ENCODE results near the gene S100A2.

The S100A2 gene

GRCh38 chr1:153608089-153608682 lies 42.5 kb upstream of the S100A2 start:
- Histone ChIP-seq H3K27me3 (ENCODE audit: control insufficient read depth in 1 of 2, insufficient read depth in 1 of 2, low read length in 2 of 2) (no peaks in the 10 kb centered on the region), H3K9ac (ENCODE audit: low read length) (peak overlapping the region; percentile 87), H3K4me2 (ENCODE audit: low read length, poor library complexity, severe bottlenecking) (peak overlapping the region; percentile 69), H2AK5ac (ENCODE audit: low read length, severe bottlenecking) (peak overlapping the region; percentile 95), H3K14ac (ENCODE audit: low read length in 2 of 2) (peak overlapping the region; percentile 37 to 49), H2BK15ac (ENCODE audit: low read depth, poor library complexity, severe bottlenecking) (no peak overlapping the region), H3K36me3 (ENCODE audit: control insufficient read depth in 1 of 2, insufficient read depth in 2 of 2, low read depth in 1 of 2, low read length in 2 of 2) (peaks cover 36 to 57% of the 10 kb centered on the region in 2 experiments), H3K4ac (ENCODE audit: low read depth in 1 of 2, low read length in 2 of 2) (peak overlapping the region; percentile 71 to 83), H2BK12ac (ENCODE audit: low read length in 2 of 2) (peak overlapping the region; percentile 14 to 88), H4K8ac (ENCODE audit: low read length) (peak overlapping the region; percentile 86), H3K4me1 (ENCODE audit: control insufficient read depth, insufficient read depth, low read depth, low read length) (peaks cover 42% of the 10 kb centered on the region), H3K4me3 (ENCODE audit: insufficient read depth in 1 of 2, low read depth in 1 of 2, low read length in 2 of 2) (peak overlapping the region; percentile 53 to 78), H3K27ac (ENCODE audit: low read length, poor library complexity, severe bottlenecking) (peak overlapping the region; percentile 93), H3K9me3 (ENCODE audit: control insufficient read depth, low read length) (no peaks in the 10 kb centered on the region), H2AFZ (ENCODE audit: low read depth, low read length) (no peak overlapping the region), H3K18ac (ENCODE audit: low read depth in 1 of 2, low read length in 2 of 2) (peak overlapping the region; percentile 67 to 93), H3K23ac (ENCODE audit: low read length in 2 of 2) (no peak overlapping the region), H4K91ac (ENCODE audit: low read length) (peak overlapping the region; percentile 88), H2BK120ac (ENCODE audit: low read depth, low read length) (peak overlapping the region; percentile 86), H3K79me1 (replicated peaks; ENCODE audit: low read length, poor library complexity, severe bottlenecking) (peaks cover 18% of the 10 kb centered on the region), H2BK5ac (ENCODE audit: low read depth, low read length, poor library complexity, severe bottlenecking) (peak overlapping the region; percentile 60)
- DNase-seq: no peak
- WGBS: 90% methylated on average over 4 of the region's 7 CpGs

GRCh38 chr1:153607381-153607780 lies 41.7 kb upstream of the S100A2 start:
- Histone ChIP-seq H2BK120ac (ENCODE audit: low read depth, low read length) (no peak overlapping the region), H2BK15ac (ENCODE audit: low read depth, poor library complexity, severe bottlenecking) (no peak overlapping the region), H3K36me3 (ENCODE audit: control insufficient read depth in 1 of 2, insufficient read depth in 2 of 2, low read depth in 1 of 2, low read length in 2 of 2) (peaks cover 39 to 60% of the 10 kb centered on the region in 2 experiments), H3K4me3 (ENCODE audit: insufficient read depth in 1 of 2, low read depth in 1 of 2, low read length in 2 of 2) (peak overlapping the region in 1 of 2 experiments; percentile 78), H3K4ac (ENCODE audit: low read depth in 1 of 2, low read length in 2 of 2) (peak overlapping the region in 1 of 2 experiments; percentile 14), H3K18ac (ENCODE audit: low read depth in 1 of 2, low read length in 2 of 2) (no peak overlapping the region), H3K4me2 (ENCODE audit: low read length, poor library complexity, severe bottlenecking) (peak overlapping the region; percentile 69), H2BK5ac (ENCODE audit: low read depth, low read length, poor library complexity, severe bottlenecking) (no peak overlapping the region), H3K14ac (ENCODE audit: low read length in 2 of 2) (no peak overlapping the region), H4K8ac (ENCODE audit: low read length) (no peak overlapping the region), H3K27me3 (ENCODE audit: control insufficient read depth in 1 of 2, insufficient read depth in 1 of 2, low read length in 2 of 2) (no peaks in the 10 kb centered on the region), H3K27ac (ENCODE audit: low read length, poor library complexity, severe bottlenecking) (peak overlapping the region; percentile 93), H3K9me3 (ENCODE audit: control insufficient read depth, low read length) (no peaks in the 10 kb centered on the region), H4K91ac (ENCODE audit: low read length) (no peak overlapping the region), H2AK5ac (ENCODE audit: low read length, severe bottlenecking) (peak overlapping the region; percentile 10), H2BK12ac (ENCODE audit: low read length in 2 of 2) (peak overlapping the region in 1 of 2 experiments; percentile 60), H3K79me1 (replicated peaks; ENCODE audit: low read length, poor library complexity, severe bottlenecking) (peaks cover 18% of the 10 kb centered on the region), H3K4me1 (ENCODE audit: control insufficient read depth, insufficient read depth, low read depth, low read length) (peaks cover 42% of the 10 kb centered on the region), H3K23ac (ENCODE audit: low read length in 2 of 2) (peak overlapping the region in 1 of 2 experiments; percentile 42), H3K9ac (ENCODE audit: low read length) (peak overlapping the region; percentile 87), H2AFZ (ENCODE audit: low read depth, low read length) (peak overlapping the region; percentile 20)
- 98% methylated on average over 8 of the region's 8 CpGs for WGBS
- DNase-seq: no peak

GRCh38 chr1:153606194-153606593 lies 40.5 kb upstream of the S100A2 start:
- H2BK120ac ChIP-seq (ENCODE audit: low read depth, low read length): no peak overlapping the region
- H3K79me1 ChIP-seq (replicated peaks; ENCODE audit: low read length, poor library complexity, severe bottlenecking): peaks cover 18% of the 10 kb centered on the region
- H3K27me3 ChIP-seq (ENCODE audit: control insufficient read depth in 1 of 2, insufficient read depth in 1 of 2, low read length in 2 of 2): no peaks in the 10 kb centered on the region
- no peak overlapping the region for H3K9ac ChIP-seq (ENCODE audit: low read length)
- H3K4me2 ChIP-seq (ENCODE audit: low read length, poor library complexity, severe bottlenecking): no peak overlapping the region
- H2BK12ac ChIP-seq (ENCODE audit: low read length in 2 of 2): no peak overlapping the region
- 100% methylated on average over 3 of the region's 11 CpGs for WGBS
- H3K36me3 ChIP-seq (ENCODE audit: control insufficient read depth in 1 of 2, insufficient read depth in 2 of 2, low read depth in 1 of 2, low read length in 2 of 2): peaks cover 41 to 66% of the 10 kb centered on the region in 2 experiments
- no peak overlapping the region for H2AK5ac ChIP-seq (ENCODE audit: low read length, severe bottlenecking)
- H2BK15ac ChIP-seq (ENCODE audit: low read depth, poor library complexity, severe bottlenecking): no peak overlapping the region
- no peak overlapping the region for H3K4ac ChIP-seq (ENCODE audit: low read depth in 1 of 2, low read length in 2 of 2)
- no peak overlapping the region for H3K4me3 ChIP-seq (ENCODE audit: insufficient read depth in 1 of 2, low read depth in 1 of 2, low read length in 2 of 2)
- no peak overlapping the region for H2AFZ ChIP-seq (ENCODE audit: low read depth, low read length)
- H3K18ac ChIP-seq (ENCODE audit: low read depth in 1 of 2, low read length in 2 of 2): no peak overlapping the region
- H3K14ac ChIP-seq (ENCODE audit: low read length in 2 of 2): no peak overlapping the region
- no peaks in the 10 kb centered on the region for H3K9me3 ChIP-seq (ENCODE audit: control insufficient read depth, low read length)
- no peak overlapping the region for H3K23ac ChIP-seq (ENCODE audit: low read length in 2 of 2)
- peaks cover 42% of the 10 kb centered on the region for H3K4me1 ChIP-seq (ENCODE audit: control insufficient read depth, insufficient read depth, low read depth, low read length)
- H4K8ac ChIP-seq (ENCODE audit: low read length): no peak overlapping the region
- no peak overlapping the region for H4K91ac ChIP-seq (ENCODE audit: low read length)
- no peak for DNase-seq
- H3K27ac ChIP-seq (ENCODE audit: low read length, poor library complexity, severe bottlenecking): no peak overlapping the region
- H2BK5ac ChIP-seq (ENCODE audit: low read depth, low read length, poor library complexity, severe bottlenecking): no peak overlapping the region

GRCh38 chr1:153602749-153603148 lies 37.1 kb upstream of the S100A2 start:
- no peak overlapping the region for H2BK5ac ChIP-seq (ENCODE audit: low read depth, low read length, poor library complexity, severe bottlenecking)
- H2BK120ac ChIP-seq (ENCODE audit: low read depth, low read length): no peak overlapping the region
- no peak overlapping the region for H2BK12ac ChIP-seq (ENCODE audit: low read length in 2 of 2)
- H3K4me2 ChIP-seq (ENCODE audit: low read length, poor library complexity, severe bottlenecking): no peak overlapping the region
- no peak overlapping the region for H2AFZ ChIP-seq (ENCODE audit: low read depth, low read length)
- no peak overlapping the region for H4K91ac ChIP-seq (ENCODE audit: low read length)
- 98% methylated on average over 5 of the region's 6 CpGs for WGBS
- peaks cover 46 to 54% of the 10 kb centered on the region in 2 experiments for H3K36me3 ChIP-seq (ENCODE audit: control insufficient read depth in 1 of 2, insufficient read depth in 2 of 2, low read depth in 1 of 2, low read length in 2 of 2)
- no peak overlapping the region for H3K23ac ChIP-seq (ENCODE audit: low read length in 2 of 2)
- H3K9me3 ChIP-seq (ENCODE audit: control insufficient read depth, low read length): no peaks in the 10 kb centered on the region
- no peak overlapping the region for H2AK5ac ChIP-seq (ENCODE audit: low read length, severe bottlenecking)
- peaks cover 25% of the 10 kb centered on the region for H3K79me1 ChIP-seq (replicated peaks; ENCODE audit: low read length, poor library complexity, severe bottlenecking)
- no peak overlapping the region for H3K27ac ChIP-seq (ENCODE audit: low read length, poor library complexity, severe bottlenecking)
- H2BK15ac ChIP-seq (ENCODE audit: low read depth, poor library complexity, severe bottlenecking): no peak overlapping the region
- no peak overlapping the region for H4K8ac ChIP-seq (ENCODE audit: low read length)
- no peaks in the 10 kb centered on the region for H3K27me3 ChIP-seq (ENCODE audit: control insufficient read depth in 1 of 2, insufficient read depth in 1 of 2, low read length in 2 of 2)
- no peak overlapping the region for H3K4ac ChIP-seq (ENCODE audit: low read depth in 1 of 2, low read length in 2 of 2)
- peaks cover 21% of the 10 kb centered on the region for H3K4me1 ChIP-seq (ENCODE audit: control insufficient read depth, insufficient read depth, low read depth, low read length)
- H3K14ac ChIP-seq (ENCODE audit: low read length in 2 of 2): no peak overlapping the region
- no peak overlapping the region for H3K9ac ChIP-seq (ENCODE audit: low read length)
- DNase-seq: no peak
- H3K18ac ChIP-seq (ENCODE audit: low read depth in 1 of 2, low read length in 2 of 2): no peak overlapping the region
- H3K4me3 ChIP-seq (ENCODE audit: insufficient read depth in 1 of 2, low read depth in 1 of 2, low read length in 2 of 2): no peak overlapping the region
